Ramos (cell line): Measurements from ENCODE around the gene SOX6.
"Not testable (repeated sequence)": the region's sequence is repeated elsewhere in the genome, so short reads cannot be mapped to it uniquely, and the experiment has no call there.

Source experiments
- in situ Hi-C: fragments of 300-500 bp; cut with MboI; formaldehyde crosslinking; loops from one replicate; pipeline ENCODE4 v1.14.3; 2022; ENCODE audit warnings: low sequenced_read_pairs; ENCODE audit not compliant: unreplicated experiment

The SOX6 gene

GRCh38 chr11:16356057-16356760 is at the start of gene SOX6:
Gene SOX6, minus strand, starts transcription at chr11:16356546. Its CDS starts 15,298 bp downstream, at chr11:16341248.
- in situ Hi-C loops = no loop called here

- in situ Hi-C loops = no loop called here
Measured at GRCh38 chr11:16404781-16405285, 48.5 kb upstream of the SOX6 start.

GRCh38 chr11:16403851-16404250 is 47.5 kb upstream of the SOX6 start:
- in situ Hi-C loops = no loop called here

GRCh38 chr11:16403448-16403803 is 47.1 kb upstream of the SOX6 start:
- in situ Hi-C loops = no loop called here

GRCh38 chr11:16402654-16403447 is 46.5 kb upstream of the SOX6 start:
- in situ Hi-C loops = no loop called here

- in situ Hi-C loops = no loop called here
Measured at GRCh38 chr11:16397390-16397789, 41.0 kb upstream of the SOX6 start.

- in situ Hi-C loops = no loop called here
Measured at GRCh38 chr11:16395601-16396000, 39.3 kb upstream of the SOX6 start.

GRCh38 chr11:16394947-16395346 is 38.6 kb upstream of the SOX6 start:
- in situ Hi-C loops = no loop called here

- in situ Hi-C loops = no loop called here
Measured at GRCh38 chr11:16393340-16393739, 37.0 kb upstream of the SOX6 start.

GRCh38 chr11:16392616-16393015 is 36.3 kb upstream of the SOX6 start:
- in situ Hi-C loops = no loop called here

GRCh38 chr11:16390826-16391225 is 34.5 kb upstream of the SOX6 start:
- in situ Hi-C loops = not testable (repeated sequence)

- in situ Hi-C loops = no loop called here
Measured at GRCh38 chr11:16385099-16385498, 28.8 kb upstream of the SOX6 start.

GRCh38 chr11:16382638-16383380 is 26.5 kb upstream of the SOX6 start:
- in situ Hi-C loops = no loop called here

- in situ Hi-C loops = no loop called here
Measured at GRCh38 chr11:16382186-16382585, 25.8 kb upstream of the SOX6 start.

GRCh38 chr11:16380941-16381568 is 24.7 kb upstream of the SOX6 start:
- in situ Hi-C loops = no loop called here

- in situ Hi-C loops = no loop called here
Measured at GRCh38 chr11:16378906-16379305, 22.6 kb upstream of the SOX6 start.

GRCh38 chr11:16377746-16378145 is 21.4 kb upstream of the SOX6 start:
- in situ Hi-C loops = no loop called here

GRCh38 chr11:16375664-16376063 is 19.3 kb upstream of the SOX6 start:
- in situ Hi-C loops = not testable (repeated sequence)

GRCh38 chr11:16373768-16374167 is 17.4 kb upstream of the SOX6 start:
- in situ Hi-C loops = no loop called here

GRCh38 chr11:16372355-16372754 is 16.0 kb upstream of the SOX6 start:
- in situ Hi-C loops = no loop called here
